ENCODE measurements around the gene ZCCHC14.

ZCCHC14 gene

GRCh38 chr16:87421003-87421912 lies 71.6 kb downstream of the ZCCHC14 start:
- no peak for DNase-seq
- Mint-ChIP-seq H3K4me3 (no peak overlapping the region), H3K4me1 (peaks cover 37% of the 10 kb centered on the region), H3K27ac (peak overlapping the region; percentile 59), H3K36me3 (ENCODE audit: low read depth) (peaks cover 49% of the 10 kb centered on the region), H3K9me3 (no peaks in the 10 kb centered on the region), H3K27me3 (ENCODE audit: low read depth, poor library complexity) (no peaks in the 10 kb centered on the region)
- TF ChIP-seq, protein P1, sequence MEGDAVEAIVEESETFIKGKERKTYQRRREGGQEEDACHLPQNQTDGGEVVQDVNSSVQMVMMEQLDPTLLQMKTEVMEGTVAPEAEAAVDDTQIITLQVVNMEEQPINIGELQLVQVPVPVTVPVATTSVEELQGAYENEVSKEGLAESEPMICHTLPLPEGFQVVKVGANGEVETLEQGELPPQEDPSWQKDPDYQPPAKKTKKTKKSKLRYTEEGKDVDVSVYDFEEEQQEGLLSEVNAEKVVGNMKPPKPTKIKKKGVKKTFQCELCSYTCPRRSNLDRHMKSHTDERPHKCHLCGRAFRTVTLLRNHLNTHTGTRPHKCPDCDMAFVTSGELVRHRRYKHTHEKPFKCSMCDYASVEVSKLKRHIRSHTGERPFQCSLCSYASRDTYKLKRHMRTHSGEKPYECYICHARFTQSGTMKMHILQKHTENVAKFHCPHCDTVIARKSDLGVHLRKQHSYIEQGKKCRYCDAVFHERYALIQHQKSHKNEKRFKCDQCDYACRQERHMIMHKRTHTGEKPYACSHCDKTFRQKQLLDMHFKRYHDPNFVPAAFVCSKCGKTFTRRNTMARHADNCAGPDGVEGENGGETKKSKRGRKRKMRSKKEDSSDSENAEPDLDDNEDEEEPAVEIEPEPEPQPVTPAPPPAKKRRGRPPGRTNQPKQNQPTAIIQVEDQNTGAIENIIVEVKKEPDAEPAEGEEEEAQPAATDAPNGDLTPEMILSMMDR (IDR thresholded peaks at IDR 0.05) = no peak

DNA sequence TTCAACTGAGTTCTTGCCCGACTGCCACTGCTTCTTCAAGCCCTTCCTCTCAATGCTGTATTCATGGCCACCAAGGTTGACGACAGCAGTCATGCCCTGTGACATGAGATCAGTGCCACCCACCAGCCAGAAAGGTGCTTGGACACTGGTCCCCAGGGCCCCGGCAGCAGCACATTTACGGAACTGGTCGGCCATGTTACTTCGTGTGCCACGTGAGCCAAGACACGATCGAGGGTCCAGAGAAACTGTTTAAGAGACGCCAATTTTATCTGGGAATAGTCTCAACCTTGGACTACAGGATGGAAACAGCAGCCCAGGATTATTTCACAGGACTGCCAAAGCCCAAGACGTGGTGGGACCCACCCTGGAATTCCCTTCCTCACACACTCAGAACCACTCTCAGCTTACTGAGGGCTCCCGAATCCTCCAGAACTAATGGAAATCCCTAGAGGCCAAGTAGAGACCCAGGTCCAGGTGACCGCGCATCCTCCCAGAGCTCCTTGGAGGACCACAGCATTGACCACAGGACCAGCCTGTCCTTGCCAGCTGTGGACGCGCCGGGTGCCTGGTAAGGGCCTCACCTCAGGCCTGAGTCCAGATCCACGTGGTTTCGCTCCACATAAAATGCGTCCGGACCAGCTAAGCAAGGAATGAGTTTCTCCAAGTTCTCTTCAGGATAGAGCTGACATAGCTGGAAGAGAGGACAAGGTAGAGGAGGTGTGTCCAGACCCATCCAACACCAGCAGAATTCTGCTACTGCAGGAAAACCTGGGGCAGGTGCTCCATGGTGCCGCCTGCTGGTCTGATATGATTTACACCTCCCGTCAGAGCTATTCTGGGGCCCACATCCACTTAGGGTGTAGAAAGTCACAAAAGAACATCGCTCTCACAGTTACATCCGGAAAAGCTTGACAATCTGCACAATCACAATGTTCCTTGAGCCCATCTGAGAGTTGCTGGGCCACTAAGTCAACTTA lies 72.5 kb downstream of the ZCCHC14 start:
- peaks cover 29% of the 10 kb centered on the region for H3K4me1 Mint-ChIP-seq
- peak overlapping the region; percentile 94 for H3K27ac Mint-ChIP-seq
- TF ChIP-seq, protein P1 (IDR thresholded peaks at IDR 0.05) = no peak
- H3K9me3 Mint-ChIP-seq = no peaks in the 10 kb centered on the region
- DNase-seq = no peak
- no peaks in the 10 kb centered on the region for H3K27me3 Mint-ChIP-seq (ENCODE audit: low read depth, poor library complexity)
- peaks cover 53% of the 10 kb centered on the region for H3K36me3 Mint-ChIP-seq (ENCODE audit: low read depth)
- H3K4me3 Mint-ChIP-seq = no peak overlapping the region

- Mint-ChIP-seq H3K36me3 (ENCODE audit: low read depth) (peaks cover 48% of the 10 kb centered on the region), H3K27me3 (ENCODE audit: low read depth, poor library complexity) (no peaks in the 10 kb centered on the region), H3K27ac (no peak overlapping the region), H3K4me3 (no peak overlapping the region), H3K9me3 (no peaks in the 10 kb centered on the region), H3K4me1 (peaks cover 19% of the 10 kb centered on the region)
- TF ChIP-seq, protein P1 (IDR thresholded peaks at IDR 0.05) = no peak
- no peak for DNase-seq
These were observed 74.2 kb downstream of the ZCCHC14 start for GRCh38 chr16:87418644-87419043.

GRCh38 chr16:87418216-87418615 lies 74.6 kb downstream of the ZCCHC14 start:
- no peak for DNase-seq
- Mint-ChIP-seq H3K4me1 (peaks cover 19% of the 10 kb centered on the region), H3K36me3 (ENCODE audit: low read depth) (peaks cover 49% of the 10 kb centered on the region), H3K27me3 (ENCODE audit: low read depth, poor library complexity) (no peaks in the 10 kb centered on the region), H3K9me3 (no peaks in the 10 kb centered on the region), H3K4me3 (no peak overlapping the region), H3K27ac (no peak overlapping the region)
- TF ChIP-seq, protein P1 (IDR thresholded peaks at IDR 0.05) = no peak

- H3K27me3 Mint-ChIP-seq (ENCODE audit: low read depth, poor library complexity) = no peaks in the 10 kb centered on the region
These were observed 75.3 kb downstream of the ZCCHC14 start for GRCh38 chr16:87417528-87417910.

More at GRCh38 chr16:87417528-87417910, 75.3 kb downstream of the ZCCHC14 start:
- no peak for DNase-seq
- Mint-ChIP-seq H3K9me3 (no peaks in the 10 kb centered on the region), H3K4me1 (peaks cover 19% of the 10 kb centered on the region), H3K27ac (peak overlapping the region; percentile 71), H3K4me3 (no peak overlapping the region), H3K36me3 (ENCODE audit: low read depth) (peaks cover 46% of the 10 kb centered on the region)
- TF ChIP-seq, protein P1 (IDR thresholded peaks at IDR 0.05) = no peak
